Measurements from ENCODE around the gene WDR73.
"Not testable (repeated sequence)": the region's sequence is repeated elsewhere in the genome, so short reads cannot be mapped to it uniquely, and the experiment has no call there.

WDR73 gene

GRCh38 chr15:84645997-84646396 is 8.1 kb downstream of the WDR73 start:
- H4K8ac ChIP-seq (ENCODE audit: low read depth, low read length), result no peak overlapping the region
- no peaks in the 10 kb centered on the region for H3K9me3 ChIP-seq (replicated peaks in 1 of 2; ENCODE audit: control insufficient read depth in 2 of 2, insufficient read depth in 1 of 2, low read depth in 1 of 2, low read length in 2 of 2)
- WGBS, 2 donors (ENCODE audit: extremely low coverage in 2 of 2, insufficient read length in 2 of 2, insufficient replicate concordance in 1 of 2), result no CpG with 5 or more reads among the region's 10 CpGs
- DNase-seq (ENCODE audit: low spot score), result no peak
- peak overlapping the region in 1 of 2 donors; percentile 44 for H3K4me3 ChIP-seq (ENCODE audit: low read length in 2 of 2)
- H2BK120ac ChIP-seq (ENCODE audit: low read depth, low read length), result no peak overlapping the region
- H2BK5ac ChIP-seq (ENCODE audit: low read length), result peak overlapping the region; percentile 24
- H3K27ac ChIP-seq (replicated peaks; ENCODE audit: low read length), result no peak overlapping the region
- H3K4me2 ChIP-seq (ENCODE audit: insufficient read depth, low read length, poor library complexity, severe bottlenecking), result no peak overlapping the region
- H2AFZ ChIP-seq (ENCODE audit: low read length), result no peak overlapping the region
- H3K23ac ChIP-seq (ENCODE audit: low read depth, low read length, poor library complexity), result no peak overlapping the region
- H3K27me3 ChIP-seq (ENCODE audit: control insufficient read depth in 3 of 3, insufficient read depth in 3 of 3, low read depth in 1 of 3, low read length in 3 of 3), result no peaks in the 10 kb centered on the region
- H3K14ac ChIP-seq (ENCODE audit: low read length), result no peak overlapping the region
- H2BK12ac ChIP-seq (ENCODE audit: low read length), result no peak overlapping the region
- H3K79me1 ChIP-seq (ENCODE audit: low read depth, low read length), result no peaks in the 10 kb centered on the region
- no peak overlapping the region for H2BK15ac ChIP-seq (ENCODE audit: low read length)
- no peak overlapping the region for H3K18ac ChIP-seq (ENCODE audit: low read length)
- no peak overlapping the region for H2AK5ac ChIP-seq (ENCODE audit: low read depth, low read length)
- no peak overlapping the region for H3K4ac ChIP-seq (ENCODE audit: low read length)
- peaks cover 54 to 92% of the 10 kb centered on the region in 2 donors for H3K36me3 ChIP-seq (replicated peaks in 1 of 2; ENCODE audit: control insufficient read depth in 2 of 2, insufficient read depth in 2 of 2, low read length in 2 of 2)
- no peak overlapping the region for H4K91ac ChIP-seq (ENCODE audit: low read depth, low read length, poor library complexity)
- H3K9ac ChIP-seq (ENCODE audit: low read depth, low read length, poor library complexity), result no peak overlapping the region
- no peaks in the 10 kb centered on the region for H3K4me1 ChIP-seq (ENCODE audit: control insufficient read depth in 2 of 2, insufficient read depth in 1 of 2, low read depth in 1 of 2, low read length in 2 of 2)

GRCh38 chr15:84645496-84645895 is 8.6 kb downstream of the WDR73 start:
- H2AK5ac ChIP-seq (ENCODE audit: low read depth, low read length), result no peak overlapping the region
- H3K4me1 ChIP-seq (ENCODE audit: control insufficient read depth in 2 of 2, insufficient read depth in 1 of 2, low read depth in 1 of 2, low read length in 2 of 2), result no peaks in the 10 kb centered on the region
- no peaks in the 10 kb centered on the region for H3K79me1 ChIP-seq (ENCODE audit: low read depth, low read length)
- H3K9me3 ChIP-seq (replicated peaks in 1 of 2; ENCODE audit: control insufficient read depth in 2 of 2, insufficient read depth in 1 of 2, low read depth in 1 of 2, low read length in 2 of 2), result no peaks in the 10 kb centered on the region
- no peak overlapping the region for H3K23ac ChIP-seq (ENCODE audit: low read depth, low read length, poor library complexity)
- H3K18ac ChIP-seq (ENCODE audit: low read length), result no peak overlapping the region
- H3K27ac ChIP-seq (replicated peaks; ENCODE audit: low read length), result no peak overlapping the region
- H3K4me3 ChIP-seq (ENCODE audit: low read length in 2 of 2), result peak overlapping the region in 1 of 2 donors; percentile 44
- H3K4me2 ChIP-seq (ENCODE audit: insufficient read depth, low read length, poor library complexity, severe bottlenecking), result no peak overlapping the region
- H4K91ac ChIP-seq (ENCODE audit: low read depth, low read length, poor library complexity), result no peak overlapping the region
- no peak overlapping the region for H2AFZ ChIP-seq (ENCODE audit: low read length)
- no peak overlapping the region for H2BK12ac ChIP-seq (ENCODE audit: low read length)
- H3K4ac ChIP-seq (ENCODE audit: low read length), result no peak overlapping the region
- H2BK5ac ChIP-seq (ENCODE audit: low read length), result peak overlapping the region; percentile 24
- no peak overlapping the region for H3K14ac ChIP-seq (ENCODE audit: low read length)
- WGBS, 2 donors (ENCODE audit: extremely low coverage in 2 of 2, insufficient read length in 2 of 2, insufficient replicate concordance in 1 of 2), result no CpG with 5 or more reads among the region's 10 CpGs
- H3K9ac ChIP-seq (ENCODE audit: low read depth, low read length, poor library complexity), result no peak overlapping the region
- DNase-seq (ENCODE audit: low spot score), result no peak
- no peak overlapping the region for H2BK120ac ChIP-seq (ENCODE audit: low read depth, low read length)
- H4K8ac ChIP-seq (ENCODE audit: low read depth, low read length), result no peak overlapping the region
- no peak overlapping the region for H2BK15ac ChIP-seq (ENCODE audit: low read length)
- no peaks in the 10 kb centered on the region for H3K27me3 ChIP-seq (ENCODE audit: control insufficient read depth in 3 of 3, insufficient read depth in 3 of 3, low read depth in 1 of 3, low read length in 3 of 3)
- peaks cover 56 to 92% of the 10 kb centered on the region in 2 donors for H3K36me3 ChIP-seq (replicated peaks in 1 of 2; ENCODE audit: control insufficient read depth in 2 of 2, insufficient read depth in 2 of 2, low read length in 2 of 2)

GRCh38 chr15:84643838-84644237 is 10.2 kb downstream of the WDR73 start:
- Histone ChIP-seq H3K79me1 (ENCODE audit: low read depth, low read length) (no peaks in the 10 kb centered on the region), H3K4me2 (ENCODE audit: insufficient read depth, low read length, poor library complexity, severe bottlenecking) (no peak overlapping the region), H2AK5ac (ENCODE audit: low read depth, low read length) (no peak overlapping the region)

GRCh38 chr15:84642640-84643039 is 11.4 kb downstream of the WDR73 start:
- H3K9me3 ChIP-seq (replicated peaks in 1 of 2; ENCODE audit: control insufficient read depth in 2 of 2, insufficient read depth in 1 of 2, low read depth in 1 of 2, low read length in 2 of 2); H3K9ac ChIP-seq (ENCODE audit: low read depth, low read length, poor library complexity); H3K14ac ChIP-seq (ENCODE audit: low read length); H3K18ac ChIP-seq (ENCODE audit: low read length); H3K4ac ChIP-seq (ENCODE audit: low read length); H2BK5ac ChIP-seq (ENCODE audit: low read length); H3K27me3 ChIP-seq (ENCODE audit: control insufficient read depth in 3 of 3, insufficient read depth in 3 of 3, low read depth in 1 of 3, low read length in 3 of 3); H2AK5ac ChIP-seq (ENCODE audit: low read depth, low read length); H3K23ac ChIP-seq (ENCODE audit: low read depth, low read length, poor library complexity); DNase-seq (ENCODE audit: low spot score); H3K4me2 ChIP-seq (ENCODE audit: insufficient read depth, low read length, poor library complexity, severe bottlenecking); H2BK12ac ChIP-seq (ENCODE audit: low read length); H2AFZ ChIP-seq (ENCODE audit: low read length); H4K8ac ChIP-seq (ENCODE audit: low read depth, low read length); H3K27ac ChIP-seq (replicated peaks; ENCODE audit: low read length); H3K79me1 ChIP-seq (ENCODE audit: low read depth, low read length); H3K4me1 ChIP-seq (ENCODE audit: control insufficient read depth in 2 of 2, insufficient read depth in 1 of 2, low read depth in 1 of 2, low read length in 2 of 2); H3K4me3 ChIP-seq (ENCODE audit: low read length in 2 of 2); H2BK120ac ChIP-seq (ENCODE audit: low read depth, low read length); H4K91ac ChIP-seq (ENCODE audit: low read depth, low read length, poor library complexity); H2BK15ac ChIP-seq (ENCODE audit: low read length): not testable (repeated sequence)
- peaks cover 41 to 95% of the 10 kb centered on the region in 2 donors for H3K36me3 ChIP-seq (replicated peaks in 1 of 2; ENCODE audit: control insufficient read depth in 2 of 2, insufficient read depth in 2 of 2, low read length in 2 of 2)
- no CpG with 5 or more reads among the region's 2 CpGs for WGBS, 2 donors (ENCODE audit: extremely low coverage in 2 of 2, insufficient read length in 2 of 2, insufficient replicate concordance in 1 of 2)

More at GRCh38 chr15:84643838-84644237, 10.2 kb downstream of the WDR73 start:
- WGBS, 2 donors (ENCODE audit: extremely low coverage in 2 of 2, insufficient read length in 2 of 2, insufficient replicate concordance in 1 of 2), result no CpG with 5 or more reads among the region's 6 CpGs
- H2BK15ac ChIP-seq (ENCODE audit: low read length), result no peak overlapping the region
- no peak for DNase-seq (ENCODE audit: low spot score)
- H3K18ac ChIP-seq (ENCODE audit: low read length), result no peak overlapping the region
- H3K9ac ChIP-seq (ENCODE audit: low read depth, low read length, poor library complexity), result no peak overlapping the region
- no peak overlapping the region for H3K4ac ChIP-seq (ENCODE audit: low read length)
- H2BK120ac ChIP-seq (ENCODE audit: low read depth, low read length), result no peak overlapping the region
- H2BK5ac ChIP-seq (ENCODE audit: low read length), result no peak overlapping the region
- H4K91ac ChIP-seq (ENCODE audit: low read depth, low read length, poor library complexity), result no peak overlapping the region
- H3K23ac ChIP-seq (ENCODE audit: low read depth, low read length, poor library complexity), result no peak overlapping the region
- H4K8ac ChIP-seq (ENCODE audit: low read depth, low read length), result no peak overlapping the region
- peaks cover 52 to 95% of the 10 kb centered on the region in 2 donors for H3K36me3 ChIP-seq (replicated peaks in 1 of 2; ENCODE audit: control insufficient read depth in 2 of 2, insufficient read depth in 2 of 2, low read length in 2 of 2)
- no peaks in the 10 kb centered on the region for H3K27me3 ChIP-seq (ENCODE audit: control insufficient read depth in 3 of 3, insufficient read depth in 3 of 3, low read depth in 1 of 3, low read length in 3 of 3)
- no peaks in the 10 kb centered on the region for H3K9me3 ChIP-seq (replicated peaks in 1 of 2; ENCODE audit: control insufficient read depth in 2 of 2, insufficient read depth in 1 of 2, low read depth in 1 of 2, low read length in 2 of 2)
- H2BK12ac ChIP-seq (ENCODE audit: low read length), result no peak overlapping the region
- no peak overlapping the region for H3K27ac ChIP-seq (replicated peaks; ENCODE audit: low read length)
- no peaks in the 10 kb centered on the region for H3K4me1 ChIP-seq (ENCODE audit: control insufficient read depth in 2 of 2, insufficient read depth in 1 of 2, low read depth in 1 of 2, low read length in 2 of 2)
- H3K14ac ChIP-seq (ENCODE audit: low read length), result no peak overlapping the region
- no peak overlapping the region for H2AFZ ChIP-seq (ENCODE audit: low read length)
- no peak overlapping the region for H3K4me3 ChIP-seq (ENCODE audit: low read length in 2 of 2)

Data from neuronal stem cell (in vitro differentiated cells).